ENCODE results near the gene SMS. TPM values are rescaled to one million over a fixed set of nuclear protein-coding genes. Genes with fewer than 3 reads are reported as not detected.

Gene SMS
- total RNA-seq, 1 experiment from 2014 or later = 177 TPM

- in situ Hi-C loops (cut with HindIII; ENCODE audit: low sequenced_read_pairs) = no loop called here
- DNase-seq (ENCODE audit: low spot score) = no peak
These were observed 84.1 kb downstream of the SMS start for GRCh38 chrX:22024577-22024976.

- DNase-seq (ENCODE audit: low spot score) = no peak
- in situ Hi-C loops (cut with HindIII; ENCODE audit: low sequenced_read_pairs) = no loop called here
These were observed 85.2 kb downstream of the SMS start for GRCh38 chrX:22025751-22026150.

- in situ Hi-C loops (cut with HindIII; ENCODE audit: low sequenced_read_pairs) = no loop called here
These were observed 86.2 kb downstream of the SMS start for GRCh38 chrX:22026731-22027130.

DNA sequence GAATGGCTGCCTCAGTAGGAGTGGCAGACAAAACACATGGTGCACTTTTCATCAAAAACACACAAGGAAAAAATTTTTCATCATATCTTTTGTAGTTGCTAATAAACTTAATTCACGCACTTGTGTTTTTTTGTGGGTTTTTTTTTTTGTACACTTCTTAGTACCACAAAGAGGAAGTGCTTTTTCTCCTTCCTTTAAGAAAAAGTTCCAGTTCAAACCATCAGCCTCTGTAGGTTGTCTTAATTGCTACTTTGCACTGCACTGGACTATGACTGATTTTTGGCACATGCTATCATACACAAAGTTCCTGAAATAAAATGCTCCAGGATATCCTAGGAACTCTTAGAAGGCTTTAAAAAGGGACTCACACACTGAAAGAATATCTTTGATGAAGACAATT lies 91.6 kb downstream of the SMS start, which contains the start of gene PHEX:
Gene PHEX, plus strand, starts transcription at position 242 of the 400 bp plus-strand sequence. CDS start 681 bp downstream, outside the sequence.
- in situ Hi-C loops (cut with HindIII; ENCODE audit: low sequenced_read_pairs) = no loop called here
- DNase-seq (ENCODE audit: low spot score) = no peak

More at GRCh38 chrX:22026731-22027130, 86.2 kb downstream of the SMS start:
- no peak for DNase-seq (ENCODE audit: low spot score)

GRCh38 chrX:22032506-22032905 lies 92.0 kb downstream of the SMS start:
- in situ Hi-C loops (cut with HindIII; ENCODE audit: low sequenced_read_pairs) = no loop called here

DNA sequence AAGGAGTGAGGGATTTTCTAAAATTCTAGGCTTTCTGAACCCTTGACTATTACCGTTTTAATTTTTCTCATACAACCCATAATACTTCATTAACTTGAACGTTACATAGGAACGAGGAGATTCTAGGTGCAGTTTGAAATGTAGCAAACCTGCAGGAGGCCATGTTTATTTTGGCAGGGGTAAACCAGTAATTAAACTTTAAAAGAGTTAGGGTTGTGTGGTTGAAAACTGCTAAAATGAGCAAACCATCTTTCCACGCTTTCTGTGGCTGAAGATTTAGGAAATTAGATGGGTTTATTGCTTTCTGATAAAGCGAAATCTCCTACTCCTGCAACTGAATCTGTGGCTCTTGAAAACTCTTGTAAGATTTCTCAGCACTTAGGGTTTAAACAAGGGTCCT lies 93.3 kb downstream of the SMS start:
- in situ Hi-C loops (cut with HindIII; ENCODE audit: low sequenced_read_pairs) = no loop called here
- DNase-seq (ENCODE audit: low spot score) = no peak

More at GRCh38 chrX:22032506-22032905, 92.0 kb downstream of the SMS start:
- no peak for DNase-seq (ENCODE audit: low spot score)

GRCh38 chrX:22035236-22035635 lies 94.7 kb downstream of the SMS start:
- in situ Hi-C loops (cut with HindIII; ENCODE audit: low sequenced_read_pairs) = no loop called here
- no peak for DNase-seq (ENCODE audit: low spot score)

- in situ Hi-C loops (cut with HindIII; ENCODE audit: low sequenced_read_pairs) = no loop called here
- no peak for DNase-seq (ENCODE audit: low spot score)
These were observed 96.7 kb downstream of the SMS start for GRCh38 chrX:22037225-22037624.

DNA sequence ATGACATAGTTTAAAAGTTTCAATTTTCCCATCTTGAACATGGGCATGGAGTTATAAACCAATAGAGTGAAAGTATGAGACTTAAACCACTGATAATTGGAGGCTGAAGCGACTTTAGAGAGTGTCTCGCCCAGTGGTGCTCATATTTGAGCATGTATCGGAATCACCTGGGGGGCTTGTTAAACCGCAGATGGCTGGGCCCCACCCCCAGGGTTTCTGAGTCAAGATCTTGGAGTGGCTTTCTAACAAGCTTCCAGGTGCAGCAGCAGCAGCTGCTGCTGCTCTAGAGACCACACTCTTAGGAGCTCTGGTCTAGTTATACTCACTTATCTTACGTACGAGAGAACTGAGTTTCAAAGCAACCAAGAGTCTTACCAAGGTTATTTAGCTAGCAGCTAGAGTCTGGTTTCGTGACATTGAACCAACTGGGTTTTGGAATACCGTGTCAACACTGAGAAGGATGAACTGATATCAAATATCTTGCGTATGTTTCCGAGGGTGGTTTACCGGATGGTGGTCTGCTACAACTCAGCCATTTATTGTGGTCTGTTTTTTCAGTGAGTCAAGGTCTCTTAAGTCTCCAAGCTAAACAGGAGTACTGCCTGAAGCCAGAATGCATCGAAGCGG lies 97.5 kb downstream of the SMS start:
- in situ Hi-C loops (cut with HindIII; ENCODE audit: low sequenced_read_pairs) = no loop called here
- no peak for DNase-seq (ENCODE audit: low spot score)

DNA sequence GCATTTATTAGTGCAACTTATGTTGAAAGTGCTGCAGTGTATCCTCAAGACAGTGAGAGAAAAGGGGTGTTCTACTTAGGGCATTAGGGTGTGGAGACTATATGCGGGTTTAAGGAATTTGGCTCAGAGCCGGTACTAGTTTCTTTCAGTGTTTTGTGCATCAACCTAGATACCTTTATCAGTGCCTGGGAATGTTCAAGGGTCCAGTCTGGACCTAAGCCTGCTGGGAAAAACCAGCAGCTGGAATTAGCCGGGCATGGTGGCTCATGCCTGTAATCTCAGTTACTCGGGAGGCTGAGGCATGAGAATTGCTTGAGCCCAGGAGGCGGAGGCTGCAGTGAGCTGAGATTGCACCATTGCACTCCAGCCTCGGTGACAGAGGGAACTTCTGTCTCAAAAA lies 99.0 kb downstream of the SMS start:
- no peak for DNase-seq (ENCODE audit: low spot score)
- in situ Hi-C loops (cut with HindIII; ENCODE audit: low sequenced_read_pairs) = no loop called here

GRCh38 chrX:22040184-22040583 lies 99.7 kb downstream of the SMS start:
- in situ Hi-C loops (cut with HindIII; ENCODE audit: low sequenced_read_pairs) = no loop called here
- DNase-seq (ENCODE audit: low spot score) = no peak

DNA sequence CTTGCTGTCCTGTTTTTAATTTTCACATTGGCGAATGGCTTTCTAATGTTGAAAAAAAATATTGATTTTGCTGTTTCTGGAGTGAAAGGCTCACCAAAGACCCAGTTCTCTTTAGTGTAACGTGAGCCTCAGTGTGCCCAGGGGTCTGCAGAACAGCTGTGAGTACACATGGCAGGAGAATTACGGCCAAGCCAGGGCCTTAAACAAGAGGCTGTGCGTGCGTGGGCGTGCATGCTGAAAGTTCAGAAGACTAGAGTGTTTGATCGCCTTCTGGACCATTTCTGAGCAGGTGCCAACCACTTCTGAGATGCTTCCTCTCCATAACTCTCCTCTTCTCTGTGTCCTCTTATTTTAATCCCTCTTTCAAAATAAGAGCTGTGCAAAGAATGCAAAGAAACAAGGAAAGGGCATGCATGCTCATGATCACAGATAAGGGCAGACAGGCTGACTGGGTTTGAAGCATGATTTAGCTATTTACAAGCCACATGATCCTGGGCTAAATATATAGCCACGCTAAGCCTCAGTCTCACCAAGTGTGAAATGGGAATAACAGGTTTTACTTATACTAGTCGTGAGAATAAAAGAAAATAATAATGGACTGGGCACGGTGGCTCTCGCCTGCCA lies 101.5 kb downstream of the SMS start:
- in situ Hi-C loops (cut with HindIII; ENCODE audit: low sequenced_read_pairs) = no loop called here
- DNase-seq (ENCODE audit: low spot score) = no peak

DNA sequence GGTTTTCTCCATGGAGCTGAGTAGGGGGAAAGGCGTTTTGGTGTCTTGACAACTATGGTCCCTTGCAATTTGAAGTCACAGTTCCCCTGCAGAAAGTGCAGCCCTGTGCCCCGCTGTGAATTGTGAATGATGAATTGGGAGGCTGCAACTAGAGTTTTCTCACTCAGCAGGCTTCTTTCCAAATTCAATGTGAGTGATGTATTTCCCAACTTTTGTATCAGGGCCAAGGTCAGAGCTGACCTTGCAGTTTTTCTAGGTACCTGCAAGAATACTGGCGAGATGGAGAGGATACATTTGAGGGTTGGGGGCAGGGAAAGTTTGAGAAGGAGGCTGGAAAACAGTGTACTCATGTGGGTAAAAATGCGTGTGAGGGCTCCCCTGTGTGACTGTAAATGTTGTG lies 103.4 kb downstream of the SMS start:
- DNase-seq (ENCODE audit: low spot score) = no peak
- in situ Hi-C loops (cut with HindIII; ENCODE audit: low sequenced_read_pairs) = no loop called here

Other genes starting within 250 kb of the SMS start
- gene SMPX, start 182.6 kb upstream of the SMS start, total RNA-seq (2014; rRNA removed; shearing (Covaris generic)) = not detected in 2 replicates
- 4.2 and 4.3 TPM in 2 replicates for gene MBTPS2, start 101.1 kb upstream of the SMS start, total RNA-seq (2014; rRNA removed; shearing (Covaris generic))
- not detected in 2 replicates for gene YY2, start 84.7 kb upstream of the SMS start, total RNA-seq (2014; rRNA removed; shearing (Covaris generic))
- not detected in 2 replicates for gene PHEX, start 91.6 kb downstream of the SMS start, total RNA-seq (2014; rRNA removed; shearing (Covaris generic))